D721Med (cell line): ENCODE results near the gene GPR183.

Source experiments
- DNase-seq: peaks from one replicate; pipeline ENCODE4 v3.0.0; 2011; ENCODE audit warnings: low spot score; ENCODE audit not compliant: insufficient read length
- FAIRE-seq: peaks from 2 replicates; lab custom pipeline; 2011; peaks lifted over from hg19 to GRCh38; lab: Jason Lieb, UNC
- CTCF ChIP-seq: IDR thresholded peaks from 2 replicates; pipeline ENCODE4 v1.5.1; 2012; ENCODE audit warnings: mild to moderate bottlenecking, control low read depth; ENCODE audit not compliant: insufficient read depth; ENCODE audit errors: missing control alignments

Gene GPR183

GRCh38 chr13:99296398-99296797 is 10.8 kb downstream of the GPR183 start:
- DNase-seq: no peak
- no peak for FAIRE-seq
- no peak for TF ChIP-seq CTCF

GRCh38 chr13:99295488-99296252 is 11.5 kb downstream of the GPR183 start:
- DNase-seq: no peak
- FAIRE-seq: no peak
- TF ChIP-seq CTCF: no peak

- TF ChIP-seq CTCF: no peak
- no peak for FAIRE-seq
- DNase-seq: no peak
These were observed 12.2 kb downstream of the GPR183 start for GRCh38 chr13:99294958-99295357.

- no peak for TF ChIP-seq CTCF
- FAIRE-seq (no peak), DNase-seq (no peak)
These were observed 13.0 kb downstream of the GPR183 start for GRCh38 chr13:99294198-99294597.

GRCh38 chr13:99293178-99293577 is 14.0 kb downstream of the GPR183 start:
- FAIRE-seq (no peak), DNase-seq (no peak)

GRCh38 chr13:99290894-99291293 is 16.3 kb downstream of the GPR183 start:
- TF ChIP-seq CTCF: no peak
- FAIRE-seq (no peak), DNase-seq (no peak)

More at GRCh38 chr13:99293178-99293577, 14.0 kb downstream of the GPR183 start:
- TF ChIP-seq CTCF: no peak

- DNase-seq (no peak), FAIRE-seq (no peak)
- TF ChIP-seq CTCF: no peak
These were observed 17.4 kb downstream of the GPR183 start for GRCh38 chr13:99289674-99290337.
